Neural progenitor cell (in vitro differentiated cells): ENCODE measurements around the gene PPM1F. TPM values are rescaled to one million over a fixed set of nuclear protein-coding genes. Genes with fewer than 3 reads are reported as not detected.

Experiments
- DNase-seq: peaks from one replicate; pipeline ENCODE4 v3.0.0-alpha.2; 2016; ENCODE audit warnings: low spot score
- H2AFZ ChIP-seq: fragments of 200-600 bp; sonication (generic); replicated peaks from 2 replicates; pipeline ENCODE4 v1.6.1; 2016; ENCODE audit warnings: antibody characterized with exemption
- H3F3A ChIP-seq: fragments of 200-600 bp; sonication (generic); 2 replicates; pipeline ENCODE4 v1.6.1; 2016; ENCODE audit warnings: antibody characterized with exemption, low read depth
- H3K27ac ChIP-seq: fragments of 200-600 bp; sonication (generic); 2 replicates; pipeline ENCODE4 v1.5.1; 2016; ENCODE audit warnings: mild to moderate bottlenecking
- H3K27me3 ChIP-seq: fragments of 200-600 bp; sonication (generic); 2 replicates; pipeline ENCODE4 v1.6.1; 2016; ENCODE audit warnings: mild to moderate bottlenecking, moderate library complexity
- H3K36me3 ChIP-seq: fragments of 200-600 bp; sonication (generic); 2 replicates; pipeline ENCODE4 v1.5.1; 2016
- H3K4me1 ChIP-seq: fragments of 200-600 bp; sonication (generic); 2 replicates; pipeline ENCODE4 v1.6.1; 2016; ENCODE audit warnings: mixed run types
- H3K4me2 ChIP-seq: fragments of 200-600 bp; sonication (generic); 2 replicates; pipeline ENCODE4 v1.6.1; 2016
- H3K4me3 ChIP-seq: fragments of 200-600 bp; sonication (generic); 2 replicates; pipeline ENCODE4 v1.5.1; 2016
- H3K79me2 ChIP-seq: fragments of 200-600 bp; sonication (generic); 2 replicates; pipeline ENCODE4 v1.6.1; 2016; ENCODE audit warnings: low read depth
- H3K9ac ChIP-seq: fragments of 200-600 bp; sonication (generic); 2 replicates; pipeline ENCODE4 v1.6.1; 2016
- H3K9me3 ChIP-seq: fragments of 200-600 bp; sonication (generic); 2 replicates; pipeline ENCODE4 v1.5.1; 2016; ENCODE audit warnings: low read depth
- H4K20me1 ChIP-seq: fragments of 200-600 bp; sonication (generic); 2 replicates; pipeline ENCODE4 v1.6.1; 2016; ENCODE audit warnings: low read depth
- H3K27ac Mint-ChIP-seq: 3 replicates; pipeline ENCODE4 v1.8.0; 2021; ENCODE audit warnings: mixed read lengths
- H3K27me3 Mint-ChIP-seq: 2 replicates; pipeline ENCODE4 v1.8.0; 2022; ENCODE audit warnings: low read depth, mild to moderate bottlenecking, inconsistent platforms, moderate library complexity, mixed read lengths; ENCODE audit not compliant: insufficient read depth
- H3K36me3 Mint-ChIP-seq: 3 replicates; pipeline ENCODE4 v1.8.0; 2021; ENCODE audit warnings: mixed read lengths
- H3K4me1 Mint-ChIP-seq: 3 replicates; pipeline ENCODE4 v1.8.0; 2021; ENCODE audit warnings: mixed read lengths
- H3K4me3 Mint-ChIP-seq: 3 replicates; pipeline ENCODE4 v1.8.0; 2021; ENCODE audit warnings: mild to moderate bottlenecking, moderate library complexity, mixed read lengths
- H3K9me3 Mint-ChIP-seq: 3 replicates; pipeline ENCODE4 v1.8.0; 2020; ENCODE audit warnings: mixed read lengths
- CTCF ChIP-seq: fragments of 200-600 bp; sonication (generic); IDR thresholded peaks from 2 replicates; pipeline ENCODE4 v1.5.1; 2017; ENCODE audit warnings: antibody characterized with exemption, mild to moderate bottlenecking
- EZH2 ChIP-seq: fragments of 200-600 bp; sonication (generic); IDR thresholded peaks from 2 replicates; pipeline ENCODE4 v1.6.1; 2017; ENCODE audit warnings: antibody characterized with exemption, mild to moderate bottlenecking, moderate library complexity
- EZH2phosphoT487 ChIP-seq: fragments of 200-600 bp; sonication (generic); IDR thresholded peaks from 2 replicates; pipeline ENCODE4 v1.6.1; 2017; ENCODE audit warnings: antibody characterized with exemption
- total RNA-seq: library from RNA; depleted of rRNA; stranded (reverse); fragments of >200 nt; gene quantifications from 2 replicates; pipeline ENCODE4 v1.2.3, GENCODE V29; 2015; ENCODE audit warnings: low replicate concordance

PPM1F gene
- total RNA-seq, 1 donor from 2014 or later, result 18.0 TPM

- Histone ChIP-seq H4K20me1 (peaks cover 14% of the 10 kb centered on the region), H3K79me2 (no peaks in the 10 kb centered on the region), H3K9me3 (no peaks in the 10 kb centered on the region), H3K27me3 (peaks cover 19% of the 10 kb centered on the region), H3K4me2 (no peak overlapping the region), H3K36me3 (no peaks in the 10 kb centered on the region), H3F3A (peaks cover 9% of the 10 kb centered on the region), H3K4me1 (peaks cover 10% of the 10 kb centered on the region), H3K4me3 (no peak overlapping the region), H3K9ac (no peak overlapping the region), H2AFZ (no peak overlapping the region), H3K27ac (no peak overlapping the region)
- Mint-ChIP-seq H3K4me1 (peaks cover 29% of the 10 kb centered on the region), H3K36me3 (no peaks in the 10 kb centered on the region), H3K9me3 (no peaks in the 10 kb centered on the region), H3K27ac (no peak overlapping the region), H3K4me3 (peak overlapping the region; percentile 52), H3K27me3 (no peaks in the 10 kb centered on the region)
- TF ChIP-seq EZH2phosphoT487 (no peak), EZH2 (no peak), CTCF (no peak)
- no peak for DNase-seq
Observed at GRCh38 chr22:21951062-21951461, 1.6 kb downstream of the PPM1F start.

GRCh38 chr22:21949948-21950347 is 2.7 kb downstream of the PPM1F start:
- peak overlapping the region; percentile 90 for H3K27ac Mint-ChIP-seq
- H3K79me2 ChIP-seq, result no peaks in the 10 kb centered on the region

GRCh38 chr22:21949569-21949918 is 3.1 kb downstream of the PPM1F start:
- Histone ChIP-seq H3K4me1 (peaks cover 10% of the 10 kb centered on the region), H3K27ac (no peak overlapping the region), H3K9me3 (no peaks in the 10 kb centered on the region), H3K4me2 (no peak overlapping the region), H3K36me3 (no peaks in the 10 kb centered on the region), H2AFZ (no peak overlapping the region), H4K20me1 (peaks cover 14% of the 10 kb centered on the region), H3K27me3 (peaks cover 19% of the 10 kb centered on the region), H3K79me2 (no peaks in the 10 kb centered on the region), H3F3A (peaks cover 9% of the 10 kb centered on the region), H3K4me3 (no peak overlapping the region), H3K9ac (no peak overlapping the region)
- Mint-ChIP-seq H3K27me3 (no peaks in the 10 kb centered on the region), H3K9me3 (no peaks in the 10 kb centered on the region), H3K4me3 (no peak overlapping the region), H3K27ac (no peak overlapping the region), H3K36me3 (peaks cover 9% of the 10 kb centered on the region), H3K4me1 (peaks cover 29% of the 10 kb centered on the region)
- no peak for DNase-seq
- TF ChIP-seq CTCF (no peak), EZH2 (no peak), EZH2phosphoT487 (no peak)

More at GRCh38 chr22:21949948-21950347, 2.7 kb downstream of the PPM1F start:
- H3K9me3 ChIP-seq, result no peaks in the 10 kb centered on the region
- Mint-ChIP-seq H3K36me3 (peaks cover 6% of the 10 kb centered on the region), H3K9me3 (no peaks in the 10 kb centered on the region), H3K4me1 (peaks cover 29% of the 10 kb centered on the region), H3K27me3 (no peaks in the 10 kb centered on the region), H3K4me3 (no peak overlapping the region)
- H3K27me3 ChIP-seq, result peaks cover 19% of the 10 kb centered on the region
- peaks cover 10% of the 10 kb centered on the region for H3K4me1 ChIP-seq
- H3K36me3 ChIP-seq, result no peaks in the 10 kb centered on the region
- no peak overlapping the region for H2AFZ ChIP-seq
- DNase-seq, result no peak
- peaks cover 9% of the 10 kb centered on the region for H3F3A ChIP-seq
- no peak for TF ChIP-seq EZH2phosphoT487
- no peak for TF ChIP-seq EZH2
- TF ChIP-seq CTCF, result no peak
- no peak overlapping the region for H3K4me2 ChIP-seq
- H4K20me1 ChIP-seq, result peaks cover 14% of the 10 kb centered on the region
- no peak overlapping the region for H3K27ac ChIP-seq
- no peak overlapping the region for H3K4me3 ChIP-seq
- no peak overlapping the region for H3K9ac ChIP-seq
